Activated CD4-positive, alpha-beta T cell treated with anti-CD3 and anti-CD28 coated beads, Interleukin-10, Interleukin-2, amounts not matched to agents 100 ng/mL and 50 ng/mL, durations not matched to agents 16 hours and 8 hours (primary cell): ENCODE results near the gene GPR153.

Experiments
- DNase-seq: peaks from one replicate; pipeline ENCODE4 v3.0.0-alpha.2; 2020

GPR153 gene

DNA sequence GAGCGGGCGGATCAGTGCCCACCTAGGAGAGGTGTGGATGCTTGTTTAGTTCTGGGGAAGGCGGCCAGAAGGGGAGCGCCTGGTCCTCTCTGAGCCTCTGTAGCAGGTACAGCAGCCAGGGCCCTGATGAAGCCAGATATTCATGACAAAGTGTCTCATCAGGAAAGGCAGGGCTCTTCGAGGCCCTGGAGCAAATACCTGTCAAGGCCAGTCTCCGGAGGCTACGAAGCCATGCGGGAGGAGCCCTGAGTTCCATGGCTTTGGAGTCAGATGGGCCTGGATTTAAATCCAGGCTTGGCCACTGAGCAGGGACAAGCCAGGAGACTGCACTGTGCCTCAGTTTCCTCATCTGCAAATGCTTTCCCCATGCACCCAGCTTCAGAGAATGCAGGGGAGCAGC, 25.4 kb upstream of the GPR153 start:
- no peak for DNase-seq

DNA sequence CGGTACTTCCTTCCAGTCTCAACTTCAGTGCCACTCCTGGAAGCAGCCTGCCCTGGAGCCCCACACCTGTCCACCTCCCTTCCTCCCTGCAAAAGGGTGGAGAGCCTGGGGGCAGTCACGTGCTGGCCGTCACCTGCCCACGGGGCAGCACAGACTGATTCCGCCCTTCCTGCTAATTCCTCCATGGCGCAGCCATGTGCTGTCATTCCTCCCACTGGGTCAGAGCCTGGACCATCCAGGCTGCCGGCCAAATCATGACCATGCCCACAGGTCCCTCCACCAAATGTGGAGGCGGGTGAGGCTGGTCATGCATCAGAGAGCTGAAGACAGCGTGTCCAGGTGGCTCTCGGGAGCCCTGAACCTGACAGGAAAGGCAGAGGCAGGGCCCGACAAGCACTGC, 24.4 kb upstream of the GPR153 start:
- no peak for DNase-seq

DNA sequence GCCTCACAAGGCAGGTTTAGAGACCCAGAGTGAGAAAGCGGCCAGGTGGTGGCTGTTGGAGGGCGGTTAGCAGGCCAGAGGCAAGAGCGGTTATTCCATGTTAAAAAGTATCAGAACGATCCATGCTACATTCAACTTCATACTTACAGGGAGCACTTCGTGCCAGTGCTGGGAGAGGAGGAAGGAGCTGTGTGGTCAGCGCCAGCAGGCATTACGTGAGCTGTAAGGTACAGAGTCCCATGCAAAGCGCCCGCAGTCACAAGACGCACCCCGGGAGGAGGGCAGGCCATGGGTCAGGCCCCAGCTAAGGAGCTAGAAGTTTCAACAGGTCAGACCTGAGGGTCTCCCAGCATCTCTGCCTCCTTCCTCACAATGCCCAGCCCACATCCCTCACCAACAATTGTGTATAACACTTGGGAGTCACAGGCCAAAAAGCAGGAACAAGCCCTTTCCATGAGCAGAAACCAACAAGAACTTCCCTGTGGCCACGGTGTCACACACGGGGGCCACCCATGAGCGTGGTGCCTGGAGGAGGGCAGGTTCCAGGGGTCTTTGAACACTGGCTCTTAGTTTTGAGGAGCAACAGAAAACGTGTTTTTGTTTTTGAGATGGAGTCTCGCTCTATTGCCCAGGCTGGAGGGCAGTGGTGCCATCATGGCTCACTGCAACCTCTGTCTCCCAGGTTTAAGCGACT, 21.8 kb upstream of the GPR153 start:
- no peak for DNase-seq

DNA sequence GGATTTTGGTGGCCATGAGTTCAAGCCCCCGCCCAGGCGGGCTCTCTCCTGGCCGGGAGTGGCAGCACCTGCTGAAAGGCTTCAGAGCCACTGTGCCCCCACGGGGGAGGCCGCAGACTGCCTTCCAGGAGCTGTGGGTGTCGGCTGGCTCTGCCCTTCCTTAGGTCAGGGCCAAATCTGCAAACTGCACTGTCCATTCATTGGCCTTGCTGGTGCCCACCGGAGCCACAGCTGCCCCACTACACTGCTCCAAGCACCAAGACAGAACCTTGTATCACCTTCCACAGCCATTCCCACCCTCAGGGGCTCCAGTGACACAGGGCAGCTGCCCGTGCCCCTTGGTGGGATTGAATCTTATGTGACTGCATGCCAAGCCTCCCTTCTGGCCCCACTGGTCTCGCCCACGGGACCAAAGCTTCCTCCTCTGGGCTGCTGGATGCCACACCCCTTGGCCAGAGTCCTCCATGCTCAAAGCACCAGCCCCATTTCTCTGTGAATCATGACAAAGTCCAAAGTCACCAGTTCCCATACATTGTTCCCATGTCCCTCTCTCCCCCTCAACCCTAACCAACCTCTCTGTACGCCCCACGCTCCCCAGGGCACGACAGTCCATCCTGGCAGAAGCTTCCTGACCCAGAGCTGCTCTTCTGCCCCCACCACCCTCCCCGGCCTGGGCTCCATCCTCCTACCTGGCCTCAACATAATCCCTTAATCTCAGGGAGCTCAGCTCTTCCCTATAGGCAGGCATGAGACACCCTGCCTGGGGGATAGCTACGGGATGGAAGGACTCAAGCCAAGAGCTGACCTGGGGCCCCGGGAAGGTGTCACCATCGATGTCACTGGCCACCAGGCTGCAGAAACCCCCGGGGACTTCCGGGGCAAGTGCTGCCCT, 20.9 kb upstream of the GPR153 start:
- no peak for DNase-seq

DNA sequence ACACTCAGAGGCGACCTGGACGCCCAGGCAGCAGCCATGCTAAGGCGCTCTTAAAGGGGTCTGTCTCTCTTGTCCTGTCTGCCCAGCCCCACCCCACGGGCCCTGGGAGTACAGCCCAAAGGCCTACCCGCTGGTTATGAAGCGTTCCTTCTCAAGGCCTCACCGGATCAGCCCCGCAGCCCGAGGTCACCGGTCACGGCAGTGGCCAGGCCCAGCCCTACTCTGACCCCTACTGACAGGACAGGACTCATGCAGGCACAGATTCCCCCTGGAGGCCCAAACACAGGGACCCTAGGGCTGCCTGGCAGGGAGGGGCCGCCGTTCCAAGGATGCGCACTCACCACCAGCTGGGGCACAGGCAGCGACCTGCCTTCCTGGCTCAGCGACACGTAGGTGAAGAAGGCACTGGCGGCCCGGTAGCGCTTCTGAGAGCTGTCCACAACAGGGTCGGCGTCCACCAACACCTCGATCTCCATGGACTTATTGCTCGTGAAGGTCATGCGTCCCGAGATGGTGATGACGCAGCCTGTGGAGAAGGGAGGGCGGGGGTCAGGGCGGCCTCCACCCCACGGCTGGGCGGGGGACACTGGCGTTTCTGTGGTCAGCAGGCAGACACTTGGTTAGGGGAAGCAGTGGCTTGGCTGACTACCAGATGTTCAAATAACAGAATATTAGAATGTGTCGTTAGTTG, 20.0 kb upstream of the GPR153 start:
- DNase-seq, result no peak

DNA sequence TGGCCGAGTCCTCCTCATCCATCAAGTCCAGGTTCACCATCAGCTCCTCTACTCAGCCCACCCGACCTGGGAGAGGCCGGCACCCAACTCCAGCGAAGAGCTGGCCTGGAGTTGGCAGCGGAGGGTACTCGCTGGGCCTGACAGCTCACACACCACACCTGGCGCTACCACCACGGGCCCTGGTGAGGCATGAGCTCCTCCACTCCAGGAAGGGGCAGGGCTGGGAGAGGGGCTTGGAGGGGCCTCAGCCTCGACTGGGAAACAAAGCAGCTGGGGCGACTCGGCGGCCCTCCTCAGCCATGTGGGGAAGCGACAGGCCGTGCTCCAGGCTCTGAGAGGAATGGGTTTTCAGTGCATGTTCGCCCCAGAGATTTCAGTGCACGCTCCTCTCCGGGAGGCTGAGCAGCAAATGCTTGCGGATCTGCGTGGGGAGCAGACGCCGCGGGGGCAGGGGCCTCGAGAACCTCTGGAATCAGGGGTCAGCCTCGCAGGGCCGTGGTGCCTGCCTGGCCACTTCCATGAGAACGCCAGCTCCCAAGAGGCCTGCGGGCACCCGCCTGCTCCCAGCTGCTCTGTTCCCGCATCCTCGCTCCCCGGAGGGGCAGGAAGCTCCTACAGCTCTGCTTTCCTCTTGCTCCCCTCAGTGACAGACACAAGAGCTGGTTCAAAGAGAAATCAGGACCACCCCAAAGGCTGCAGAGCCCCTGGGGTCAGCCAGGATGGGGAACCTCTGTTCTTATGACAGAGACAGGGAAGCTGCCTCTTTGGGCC, 18.9 kb upstream of the GPR153 start:
- DNase-seq, result no peak

DNA sequence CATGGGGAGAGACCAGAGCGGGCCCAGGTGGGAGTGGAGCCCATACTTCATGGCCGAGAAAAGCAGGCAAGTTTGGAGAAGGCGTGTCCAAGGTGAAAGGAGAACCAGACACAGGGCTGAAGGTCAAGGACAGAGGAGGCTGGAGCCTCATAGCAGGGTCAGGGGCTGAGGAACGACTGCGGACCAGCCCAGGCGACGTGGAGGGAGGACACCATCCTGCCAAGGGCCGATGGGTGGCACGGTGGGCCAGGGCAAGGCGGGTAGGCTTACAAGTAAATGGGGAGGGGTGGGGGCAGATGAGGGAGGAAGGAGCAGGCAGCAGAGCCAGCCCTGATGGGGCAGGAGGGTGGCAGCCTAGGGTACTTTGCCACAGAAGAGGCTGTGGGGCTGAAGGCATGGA, 18.2 kb upstream of the GPR153 start:
- DNase-seq, result no peak

DNA sequence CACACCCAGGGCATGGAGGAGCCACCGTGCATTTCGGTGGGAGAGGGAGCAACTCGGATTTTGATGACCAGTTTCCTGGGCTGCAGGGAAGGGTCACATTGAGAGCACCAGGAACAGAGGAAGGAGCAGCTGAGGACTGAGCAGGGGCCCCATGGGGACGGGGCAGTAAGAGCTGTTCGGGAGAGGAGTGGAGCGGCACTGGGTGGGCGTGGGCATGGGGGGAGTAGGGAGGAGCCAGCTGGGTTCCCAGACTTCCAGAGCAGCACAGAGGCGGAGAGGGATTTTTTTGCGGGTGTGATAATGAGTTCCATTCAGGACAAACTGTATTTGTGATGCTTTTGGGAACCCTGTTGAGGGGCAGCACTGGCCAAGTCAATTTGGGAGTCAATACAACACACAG, 17.4 kb upstream of the GPR153 start:
- no peak for DNase-seq

DNA sequence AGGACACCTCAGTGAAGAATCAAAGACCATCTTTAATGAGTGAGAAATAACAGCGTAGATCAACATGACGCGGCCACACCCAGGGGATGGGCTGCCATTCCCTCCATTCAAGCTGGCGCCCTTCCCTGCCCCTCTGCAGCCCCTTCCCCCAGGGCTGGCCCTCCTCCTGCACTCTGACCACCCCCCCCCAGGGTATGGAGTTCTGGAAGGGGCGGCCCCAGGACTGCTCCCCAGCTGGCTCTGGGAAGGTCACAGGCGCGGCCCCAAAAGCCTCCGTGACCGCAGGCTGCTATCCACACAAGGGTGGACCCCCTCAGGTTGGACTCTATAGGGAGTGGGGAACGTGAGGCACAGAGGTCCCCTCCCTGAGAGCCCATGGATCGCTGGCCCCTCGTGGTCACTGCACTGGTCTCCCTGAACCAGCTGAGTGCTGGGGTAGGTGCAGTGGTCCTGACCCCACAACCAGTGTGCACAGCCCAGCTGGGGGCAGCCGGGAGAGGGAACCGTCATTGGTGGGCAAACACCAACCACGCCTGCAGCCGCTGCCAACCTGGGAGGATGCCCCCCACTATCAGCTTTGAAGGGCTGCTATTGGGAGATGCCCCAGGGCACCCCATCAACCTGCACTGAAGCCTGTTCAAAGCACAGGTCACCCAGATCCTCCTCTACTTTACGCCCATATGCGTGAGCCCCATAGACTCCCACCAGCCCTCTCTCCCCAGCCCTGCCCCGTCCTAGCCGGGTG, 16.1 kb upstream of the GPR153 start:
- DNase-seq, result no peak

DNA sequence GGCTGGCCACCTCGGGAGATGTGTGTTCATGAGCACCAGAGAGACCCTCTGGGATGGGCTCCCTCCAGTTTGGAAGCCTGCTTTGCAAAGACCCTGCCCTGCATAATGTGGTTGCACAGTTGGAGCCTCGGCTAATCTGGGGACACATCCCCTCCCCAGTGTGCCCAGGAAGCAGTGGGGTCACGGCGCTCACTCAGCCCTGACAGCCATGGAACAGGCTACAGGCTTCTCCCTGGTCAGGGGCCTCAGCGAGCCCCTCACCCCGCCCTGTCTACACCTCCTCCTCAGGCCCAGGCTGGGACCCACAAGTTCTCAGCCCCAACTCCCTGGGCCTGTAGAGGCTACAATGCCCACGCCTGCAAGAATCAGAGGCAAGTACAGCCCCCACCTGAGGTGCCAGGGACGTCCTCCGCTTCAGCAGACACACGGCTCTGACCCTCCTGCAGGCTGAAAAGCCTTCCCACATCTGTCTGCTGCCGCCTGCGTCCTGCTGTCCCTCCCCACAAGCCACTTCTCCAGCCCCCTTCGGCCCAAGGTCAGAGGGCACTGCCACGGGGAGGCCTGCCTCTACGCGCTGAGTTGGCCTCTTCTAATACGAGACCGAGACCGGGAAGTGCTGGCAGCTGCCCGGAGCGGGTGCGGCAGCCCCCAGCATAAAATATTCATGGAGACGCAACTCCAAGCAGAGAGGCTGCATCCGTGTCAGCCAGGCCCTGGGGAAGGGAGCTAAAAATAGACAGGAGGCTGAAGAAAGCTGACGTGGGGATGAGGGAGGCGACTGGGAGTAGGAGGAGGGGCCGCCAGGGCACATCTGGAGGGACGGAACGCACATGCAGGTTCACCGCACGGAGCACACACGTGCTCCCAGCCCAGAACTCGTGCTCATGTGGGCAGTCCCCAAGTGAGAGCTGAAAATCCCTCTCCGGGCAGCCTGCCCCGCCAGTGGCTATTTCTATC, 15.2 kb upstream of the GPR153 start:
- DNase-seq, result no peak

DNA sequence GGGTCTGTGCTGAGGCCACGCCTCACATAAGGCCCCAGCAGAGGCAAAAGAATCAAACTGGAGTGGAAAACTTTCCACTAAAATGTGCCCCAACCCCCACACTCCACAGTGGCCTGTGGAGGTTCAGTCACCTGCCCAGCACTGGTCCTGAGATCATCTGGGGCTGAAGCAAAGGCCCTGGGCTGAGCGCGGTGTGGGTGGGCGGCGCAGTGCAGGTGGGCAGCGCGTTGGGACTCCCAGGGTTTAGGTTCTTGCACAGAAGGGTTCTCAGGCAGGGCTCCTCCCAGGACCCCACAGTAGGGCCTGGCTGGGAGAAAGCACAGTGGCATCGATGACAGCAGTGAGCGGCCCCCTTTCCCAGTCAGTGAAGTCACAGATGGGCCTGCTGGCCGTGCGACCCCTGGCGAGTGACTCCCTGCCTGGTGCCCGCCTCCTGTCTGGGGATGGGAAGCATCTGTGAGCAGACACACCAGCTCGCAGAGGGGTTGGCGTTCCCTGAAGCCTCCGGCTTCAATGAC, 13.8 kb upstream of the GPR153 start:
- no peak for DNase-seq

DNA sequence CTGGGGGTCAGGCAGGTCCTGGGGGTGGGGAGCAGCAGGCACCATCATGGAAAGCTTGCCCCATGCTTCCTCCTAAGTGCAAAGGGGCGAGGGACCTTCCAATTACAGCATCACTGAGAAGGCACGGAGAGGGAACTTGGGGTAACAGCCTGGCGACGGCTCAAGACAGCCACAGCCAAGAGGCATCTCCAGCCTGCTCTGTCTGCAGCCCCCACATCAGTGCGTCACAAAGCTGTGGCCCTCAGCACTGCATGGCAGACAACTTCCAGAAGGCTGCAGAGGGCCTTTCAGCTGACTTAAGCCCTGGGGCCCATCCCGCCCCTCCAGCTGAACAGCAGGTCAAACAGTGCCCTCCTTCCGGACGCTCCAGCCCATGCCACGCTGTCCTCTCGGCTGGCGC, 13.2 kb upstream of the GPR153 start:
- DNase-seq, result no peak

DNA sequence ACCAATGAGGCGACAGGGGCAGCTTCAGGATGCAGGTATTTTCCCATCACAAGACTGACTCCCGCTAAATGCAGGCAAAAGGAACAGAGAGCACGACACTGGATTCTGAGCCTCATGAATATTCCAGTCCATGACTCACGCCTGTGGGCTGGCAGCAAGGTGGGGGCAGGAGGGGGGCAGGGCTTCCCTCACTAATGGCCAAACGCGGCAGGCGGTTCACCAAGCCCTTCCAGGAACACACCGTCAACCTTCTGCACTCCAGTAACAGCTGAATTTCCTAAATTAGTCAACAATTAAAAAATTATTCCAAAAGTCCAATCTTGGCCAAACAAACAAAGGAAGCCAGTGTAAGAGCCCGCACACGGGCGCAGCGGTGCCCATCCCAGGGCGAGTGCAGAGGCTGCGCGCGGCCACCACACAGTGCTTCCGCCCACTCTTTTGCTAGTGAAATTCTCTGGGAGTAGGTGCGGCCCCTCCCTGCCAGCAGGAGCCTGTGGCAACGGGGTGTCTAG, 12.5 kb upstream of the GPR153 start:
- DNase-seq, result no peak

DNA sequence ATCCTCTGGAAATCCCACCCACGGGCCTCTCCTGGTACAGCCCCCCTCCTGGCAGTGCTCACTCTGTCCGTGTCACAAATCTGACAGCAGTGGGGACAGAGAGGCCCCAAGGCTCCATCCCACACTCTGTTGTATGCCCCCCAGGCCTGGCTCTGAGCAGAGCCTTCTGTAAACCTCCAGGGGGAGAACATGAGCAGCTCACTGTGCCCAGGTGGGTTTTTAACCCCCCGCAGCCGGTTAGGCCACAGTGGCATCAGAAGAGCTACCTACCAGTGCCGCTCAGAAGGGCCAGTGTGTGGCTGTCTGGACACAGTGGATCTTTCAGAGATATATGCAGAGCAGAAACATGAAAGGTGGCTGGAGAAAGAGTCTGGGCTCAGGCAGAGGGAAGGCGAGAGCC, 12.0 kb upstream of the GPR153 start:
- DNase-seq, result no peak

DNA sequence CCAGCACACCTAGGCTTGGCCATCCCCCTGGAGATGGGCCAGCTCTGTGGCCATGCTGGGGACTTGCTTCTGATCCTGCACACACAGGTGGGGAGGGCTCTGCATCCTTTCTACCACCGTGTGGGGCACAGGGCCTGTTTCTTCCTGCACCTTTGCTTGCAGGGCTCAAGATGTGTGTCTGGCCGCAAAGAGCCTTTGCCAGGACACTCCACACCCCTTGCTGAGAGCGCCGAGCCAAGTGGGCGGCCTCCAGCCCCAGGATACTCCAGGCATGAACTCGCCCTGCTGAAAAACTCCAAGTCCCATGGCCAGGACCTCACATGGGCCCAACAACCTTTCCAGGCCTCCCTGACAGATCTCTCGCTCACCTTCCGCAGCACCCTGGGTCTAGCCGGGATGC, 11.6 kb upstream of the GPR153 start:
- DNase-seq, result no peak

DNA sequence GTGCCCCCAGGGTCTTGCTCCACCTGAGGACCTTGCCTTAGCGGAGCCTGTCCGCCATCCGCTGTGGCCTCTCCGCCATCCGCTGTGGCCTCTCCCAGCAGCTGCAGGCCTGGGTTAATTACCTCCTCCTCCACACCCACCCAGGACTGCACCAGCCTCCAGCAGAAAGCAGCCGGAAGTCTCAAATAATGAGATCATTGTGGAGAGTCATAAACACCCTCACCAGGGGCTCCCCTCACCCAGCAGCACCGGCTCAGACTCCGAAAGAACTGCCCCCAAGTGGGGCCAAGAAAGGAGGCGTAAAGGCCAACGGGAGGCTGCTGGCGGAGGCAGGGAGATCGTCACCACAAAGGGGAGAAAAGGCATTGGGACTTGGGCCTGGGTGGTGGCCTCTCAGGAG, 10.7 kb upstream of the GPR153 start:
- DNase-seq, result no peak

DNA sequence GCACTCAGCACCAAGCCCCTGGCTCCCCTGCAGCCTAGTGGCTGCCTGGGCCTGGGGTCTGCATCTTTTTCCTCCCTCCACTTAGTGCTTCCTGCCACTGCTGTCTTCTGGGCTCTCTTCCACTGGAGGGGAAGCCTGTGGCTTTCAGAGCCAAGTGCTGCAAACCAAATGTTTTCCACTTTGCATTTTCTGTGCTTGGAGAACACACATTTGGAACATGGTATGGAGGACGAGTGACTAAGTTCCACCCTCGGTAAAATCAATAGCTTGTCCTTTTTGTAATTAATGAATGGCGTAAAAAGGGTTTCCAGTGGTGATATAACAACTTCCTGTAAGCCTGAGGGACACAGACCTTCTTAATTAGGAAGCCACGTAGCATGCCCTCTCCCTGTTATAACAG, 10.1 kb upstream of the GPR153 start:
- DNase-seq, result no peak

DNA sequence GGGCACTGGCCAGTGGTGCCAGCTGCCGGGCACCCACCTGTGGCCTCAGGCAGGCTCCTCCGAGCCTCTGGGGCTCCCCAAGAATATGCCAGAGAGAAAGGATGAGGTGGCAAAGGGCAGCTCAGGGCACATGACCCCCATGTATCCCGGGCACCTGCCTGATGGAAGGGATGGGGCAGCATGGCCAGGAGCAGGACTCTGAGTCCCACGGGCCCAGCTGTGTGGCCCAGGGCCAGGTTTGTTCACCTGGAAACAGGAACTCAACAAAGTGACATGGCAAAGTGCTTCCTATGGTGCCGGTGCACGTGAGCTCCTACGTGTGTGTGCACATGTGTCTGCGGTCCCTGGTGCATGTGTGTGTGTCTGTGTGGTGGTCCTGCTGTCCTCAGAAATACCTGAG, 9.5 kb upstream of the GPR153 start:
- DNase-seq, result no peak

DNA sequence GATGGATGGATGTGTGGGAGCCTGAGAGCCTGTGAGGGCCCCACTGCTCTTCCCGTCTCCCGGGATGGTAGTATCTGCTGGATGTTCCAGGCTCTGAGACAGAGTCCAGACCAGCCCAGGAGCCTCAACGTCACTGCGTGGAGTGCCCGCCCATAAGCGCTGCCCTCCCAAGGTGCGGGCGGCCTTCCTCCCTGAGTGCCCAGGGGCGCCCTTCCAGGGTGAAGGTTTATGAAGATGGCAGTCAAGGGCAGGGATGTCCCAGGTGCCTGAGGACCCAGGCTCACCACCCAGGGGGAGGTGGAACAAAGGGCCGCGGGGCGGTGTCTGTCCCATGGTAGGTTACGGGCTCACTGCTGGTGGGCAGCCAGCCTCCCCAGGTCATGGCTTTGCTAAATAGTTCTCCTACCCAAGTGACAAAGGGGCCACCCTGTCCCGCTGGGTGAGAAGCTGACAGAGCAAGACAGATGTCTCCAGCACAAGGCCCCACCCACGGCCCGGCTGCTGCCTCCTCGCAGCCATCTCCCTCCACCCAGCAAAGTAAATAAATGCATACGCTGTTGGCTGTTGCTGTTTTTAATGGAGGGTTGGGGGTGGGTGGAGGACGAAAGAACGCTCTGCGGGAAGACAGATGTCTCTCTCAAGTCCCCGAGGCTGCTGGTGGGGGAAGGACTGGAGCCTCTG, 9.0 kb upstream of the GPR153 start:
- no peak for DNase-seq

DNA sequence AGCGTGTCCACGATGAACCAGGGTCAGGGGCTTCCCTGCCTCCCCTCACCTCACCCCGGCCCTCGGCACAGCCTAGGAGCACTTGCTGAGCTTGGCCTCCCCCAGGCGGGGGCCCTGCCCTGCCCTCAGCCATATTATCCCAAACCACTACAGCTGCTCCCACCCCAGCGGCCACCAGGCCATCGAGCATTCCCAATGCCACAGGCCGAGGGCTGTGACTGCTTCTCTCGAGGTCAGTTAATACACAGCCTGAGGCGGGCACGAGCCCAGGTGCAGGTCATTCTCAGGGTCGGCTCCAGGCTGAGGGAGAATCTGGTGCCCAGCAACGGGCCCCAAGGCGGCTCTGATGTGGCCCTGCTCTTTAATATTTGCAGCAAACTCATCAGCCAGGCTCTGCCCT, 8.4 kb upstream of the GPR153 start:
- DNase-seq, result no peak
